ENCODE measurements around the gene LHFPL5.

DNA sequence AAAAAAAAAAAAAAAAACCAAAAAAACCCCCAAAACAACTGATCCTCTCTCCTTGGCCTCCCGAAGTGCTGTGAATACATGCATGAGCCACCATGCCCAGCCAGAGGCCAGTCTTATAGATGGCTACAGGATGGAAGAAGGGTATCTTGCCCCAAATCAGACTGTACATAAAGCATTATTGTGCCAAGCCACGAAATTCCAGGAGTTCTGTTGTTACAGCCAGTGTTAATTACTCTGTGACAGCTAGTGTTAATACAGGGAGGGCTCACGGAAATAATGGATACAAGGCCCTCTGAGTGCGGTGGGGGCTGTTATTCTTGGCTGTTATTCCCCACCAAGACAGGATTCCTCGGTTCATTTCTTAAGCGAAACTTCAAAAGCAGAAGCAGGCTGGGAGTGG is 30.1 kb upstream of the LHFPL5 start:
- TF ChIP-seq, protein P1, sequence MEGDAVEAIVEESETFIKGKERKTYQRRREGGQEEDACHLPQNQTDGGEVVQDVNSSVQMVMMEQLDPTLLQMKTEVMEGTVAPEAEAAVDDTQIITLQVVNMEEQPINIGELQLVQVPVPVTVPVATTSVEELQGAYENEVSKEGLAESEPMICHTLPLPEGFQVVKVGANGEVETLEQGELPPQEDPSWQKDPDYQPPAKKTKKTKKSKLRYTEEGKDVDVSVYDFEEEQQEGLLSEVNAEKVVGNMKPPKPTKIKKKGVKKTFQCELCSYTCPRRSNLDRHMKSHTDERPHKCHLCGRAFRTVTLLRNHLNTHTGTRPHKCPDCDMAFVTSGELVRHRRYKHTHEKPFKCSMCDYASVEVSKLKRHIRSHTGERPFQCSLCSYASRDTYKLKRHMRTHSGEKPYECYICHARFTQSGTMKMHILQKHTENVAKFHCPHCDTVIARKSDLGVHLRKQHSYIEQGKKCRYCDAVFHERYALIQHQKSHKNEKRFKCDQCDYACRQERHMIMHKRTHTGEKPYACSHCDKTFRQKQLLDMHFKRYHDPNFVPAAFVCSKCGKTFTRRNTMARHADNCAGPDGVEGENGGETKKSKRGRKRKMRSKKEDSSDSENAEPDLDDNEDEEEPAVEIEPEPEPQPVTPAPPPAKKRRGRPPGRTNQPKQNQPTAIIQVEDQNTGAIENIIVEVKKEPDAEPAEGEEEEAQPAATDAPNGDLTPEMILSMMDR (IDR thresholded peaks at IDR 0.05): no peak
- TF ChIP-seq POLR2A (IDR thresholded peaks at IDR 0.05): no peak

Data from thyroid gland (tissue), 4 donors.